A673 (cell line): ENCODE results near the gene PXDN. TPM values are rescaled to one million over a fixed set of nuclear protein-coding genes. Genes with fewer than 3 reads are reported as not detected.

Source experiments
- BruUV-seq: library from RNA; stranded (reverse); fragments of 400-500 nt; replicated peaks from 2 replicates; lab custom pipeline; 2021; lab: Mats Ljungman, UMichigan
- CTCF ChIA-PET: fragments of 300-600 bp; sonication (Branson Sonifier 250); formaldehyde crosslinking; loops from one replicate; lab custom pipeline; 2022; ENCODE audit warnings: antibody characterized with exemption; lab: Charles Lee
- POLR2A ChIA-PET: fragments of 300-600 bp; sonication (Branson Sonifier 250); formaldehyde crosslinking; loops from one replicate; lab custom pipeline; 2022; ENCODE audit warnings: antibody characterized with exemption; ENCODE audit not compliant: low non-redundant PET; lab: Charles Lee
- DNase-seq: peaks from one replicate; pipeline ENCODE4 v3.0.0-alpha.2; 2015; ENCODE audit warnings: low spot score
- H3K27ac ChIP-seq: fragments of 200-600 bp; sonication (generic); 2 replicates; pipeline ENCODE4 v1.5.1; 2016; ENCODE audit warnings: mixed run types, low read depth, mild to moderate bottlenecking, mixed read lengths, antibody characterized with exemption, low read length; ENCODE audit not compliant: poor library complexity, severe bottlenecking
- H3K27me3 ChIP-seq: fragments of 200-600 bp; sonication (generic); replicated peaks from 2 replicates; pipeline ENCODE4 v1.6.1; 2017; ENCODE audit warnings: mixed run types, low read depth, mild to moderate bottlenecking, mixed read lengths, antibody characterized with exemption, low read length; ENCODE audit not compliant: insufficient read depth, poor library complexity
- H3K36me3 ChIP-seq: fragments of 200-600 bp; sonication (generic); 2 replicates; pipeline ENCODE4 v1.6.1; 2016; ENCODE audit warnings: mixed run types, mild to moderate bottlenecking, mixed read lengths, antibody characterized with exemption, low read length; ENCODE audit not compliant: insufficient read depth, poor library complexity, severe bottlenecking
- H3K4me1 ChIP-seq: fragments of 200-600 bp; sonication (generic); 2 replicates; pipeline ENCODE4 v1.6.1; 2017; ENCODE audit warnings: mixed run types, mild to moderate bottlenecking, mixed read lengths, antibody characterized with exemption, low read length; ENCODE audit not compliant: insufficient read depth, poor library complexity, severe bottlenecking
- H3K4me3 ChIP-seq: fragments of 200-600 bp; sonication (generic); 2 replicates; pipeline ENCODE4 v1.5.1; 2016; ENCODE audit warnings: low read depth, mixed run types, mild to moderate bottlenecking, mixed read lengths, low read length; ENCODE audit not compliant: poor library complexity, severe bottlenecking
- H3K9me3 ChIP-seq: fragments of 200-600 bp; sonication (generic); 2 replicates; pipeline ENCODE4 v1.6.1; 2016; ENCODE audit warnings: mixed run types, low read depth, mild to moderate bottlenecking, mixed read lengths, antibody characterized with exemption, low read length; ENCODE audit not compliant: poor library complexity, severe bottlenecking
- CTCF ChIP-seq: fragments of 300-800, 200-600 bp; sonication (generic); conservative IDR thresholded peaks from 2 replicates; pipeline ENCODE4 v1.5.1; 2017; ENCODE audit warnings: low read depth, mild to moderate bottlenecking, antibody characterized with exemption, low read length, moderate library complexity, mixed read lengths
- EZH2 ChIP-seq: fragments of 200-600 bp; sonication (generic); IDR thresholded peaks from 2 replicates; pipeline ENCODE4 v1.6.1; 2017; ENCODE audit warnings: borderline replicate concordance, low read depth, mild to moderate bottlenecking, mixed read lengths, antibody characterized with exemption, low read length; ENCODE audit not compliant: poor library complexity, severe bottlenecking
- intact Hi-C: fragments of 100-400 bp; cut with micrococcal nuclease; formaldehyde crosslinking; loops from one replicate; pipeline ENCODE4 v1.10.0; 2022; ENCODE audit not compliant: unreplicated experiment
- total RNA-seq: library from RNA; stranded (reverse); gene quantifications from 2 replicates; pipeline ENCODE4 v1.2.3, GENCODE V29; 2021

Gene PXDN
- total RNA-seq, 1 experiment from 2014 or later: 162 TPM

- intact Hi-C loops: no loop called here
- no TSS peak for BruUV-seq
- H3K4me1 ChIP-seq: peaks cover 3% of the 10 kb centered on the region
- TF ChIP-seq CTCF: no peak
- TF ChIP-seq EZH2: no peak
- H3K27ac ChIP-seq: no peak overlapping the region
- no peaks in the 10 kb centered on the region for H3K9me3 ChIP-seq
- no peak overlapping the region for H3K4me3 ChIP-seq
- POLR2A ChIA-PET: no interaction called here
- no peaks in the 10 kb centered on the region for H3K27me3 ChIP-seq
- CTCF ChIA-PET: no interaction called here
- DNase-seq: no peak
- no peaks in the 10 kb centered on the region for H3K36me3 ChIP-seq
Measured at GRCh38 chr2:1620081-1620480, 124.2 kb downstream of the PXDN start.

GRCh38 chr2:1619556-1619955 lies 124.8 kb downstream of the PXDN start:
- POLR2A ChIA-PET: no interaction called here
- Histone ChIP-seq H3K36me3 (no peaks in the 10 kb centered on the region), H3K4me3 (no peak overlapping the region), H3K4me1 (peaks cover 6% of the 10 kb centered on the region), H3K27me3 (no peaks in the 10 kb centered on the region), H3K27ac (no peak overlapping the region), H3K9me3 (no peaks in the 10 kb centered on the region)
- CTCF ChIA-PET: no interaction called here
- BruUV-seq: no TSS peak
- no peak for DNase-seq
- TF ChIP-seq EZH2: no peak
- no peak for TF ChIP-seq CTCF
- intact Hi-C loops: no loop called here

GRCh38 chr2:1618974-1619373 lies 125.3 kb downstream of the PXDN start:
- Histone ChIP-seq H3K27ac (no peak overlapping the region), H3K9me3 (no peaks in the 10 kb centered on the region), H3K36me3 (no peaks in the 10 kb centered on the region), H3K4me1 (peaks cover 10% of the 10 kb centered on the region), H3K27me3 (no peaks in the 10 kb centered on the region), H3K4me3 (no peak overlapping the region)
- no TSS peak for BruUV-seq
- TF ChIP-seq EZH2 (no peak), CTCF (no peak)
- ChIA-PET CTCF (no interaction called here), POLR2A (no interaction called here)
- DNase-seq: no peak
- intact Hi-C loops: no loop called here
